Spleen (tissue), 11 donors: ENCODE results near the gene HTR4. TPM values are rescaled to one million over a fixed set of nuclear protein-coding genes. Genes with fewer than 3 reads are reported as not detected.
"Not testable (repeated sequence)": the region's sequence is repeated elsewhere in the genome, so short reads cannot be mapped to it uniquely, and the experiment has no call there.

ENCODE experiments used
- DNase-seq: peaks from one replicate; pipeline ENCODE4 v3.0.0-alpha.2; 2020
- H3K27ac ChIP-seq, 8 donors: fragments of 200-600 bp; sonication (generic) in 7 of 8; 1 replicate in 4 of 8; 2 replicates in 4 of 8; pipeline versions ENCODE4 v1.5.0 to v1.8.0; 2016 to 2021; ENCODE audit warnings: inconsistent platforms in 4 of 8, mild to moderate bottlenecking in 4 of 8, moderate library complexity in 1 of 8
- H3K27me3 ChIP-seq, 7 donors: fragments of 200-600 bp; sonication (generic) in 6 of 7; replicated peaks in 1 of 7; 1 replicate in 4 of 7; 2 replicates in 3 of 7; pipeline versions ENCODE4 v1.5.0 to v1.8.0; 2016 to 2021; ENCODE audit warnings: inconsistent platforms in 3 of 7, mild to moderate bottlenecking in 1 of 7
- H3K36me3 ChIP-seq, 6 donors: fragments of 200-600 bp; sonication (generic) in 5 of 6; 1 replicate in 4 of 6; 2 replicates in 2 of 6; pipeline versions ENCODE4 v1.5.0 to v1.8.0; 2016 to 2021; ENCODE audit warnings: inconsistent platforms in 2 of 6
- H3K4me1 ChIP-seq, 6 donors: fragments of 200-600 bp; sonication (generic) in 5 of 6; 1 replicate in 3 of 6; 2 replicates in 3 of 6; pipeline versions ENCODE4 v1.5.0 to v1.8.0; 2016 to 2021; ENCODE audit warnings: inconsistent platforms in 3 of 6
- H3K4me3 ChIP-seq, 8 donors: fragments of 200-600 bp; sonication (generic) in 7 of 8; 1 replicate in 4 of 8; 2 replicates in 4 of 8; pipeline versions ENCODE4 v1.5.0 to v1.8.0; 2016 to 2021; ENCODE audit warnings: inconsistent platforms in 4 of 8, mild to moderate bottlenecking in 4 of 8, moderate library complexity in 2 of 8
- H3K9me3 ChIP-seq, 8 donors: fragments of 200-600 bp; sonication (generic) in 7 of 8; 1 replicate in 4 of 8; 2 replicates in 4 of 8; pipeline versions ENCODE4 v1.5.0 to v1.8.0; 2016 to 2021; ENCODE audit warnings: inconsistent platforms in 4 of 8
- CTCF ChIP-seq, 11 experiments: fragments of 200-600 bp in 7 of 11; fragments of 450-650 bp in 4 of 11; sonication (generic) in 4 of 11; IDR thresholded peaks in 8 of 11; conservative IDR thresholded peaks in 3 of 11; 1 replicate in 7 of 11; 2 replicates in 4 of 11; pipeline versions ENCODE4 v1.4.0 to v1.8.0; 2016 to 2021; ENCODE audit warnings: antibody characterized with exemption in 11 of 11, inconsistent platforms in 4 of 11, mild to moderate bottlenecking in 1 of 11
- POLR2A ChIP-seq, 3 donors: fragments of 450-650 bp; IDR thresholded peaks; one replicate each; pipeline ENCODE4 v1.5.1; 2017; ENCODE audit warnings: antibody characterized with exemption in 3 of 3, mild to moderate bottlenecking in 1 of 3
- POLR2AphosphoS5 ChIP-seq, 3 donors: sonication (generic); formaldehyde crosslinking; IDR thresholded peaks; one replicate each; pipeline ENCODE4 v1.5.1; 2017; ENCODE audit warnings: antibody characterized with exemption in 3 of 3
- WGBS, 5 donors: extraction: QIAGEN DNeasy Blood & Tissue Kit in 3 of 5; methylation state at CpG; one replicate each; pipeline versions ENCODE4 v1.1.5 to v1.1.7; 2013 to 2018; 5-methylcytosine and 5-hydroxymethylcytosine counted together
- intact Hi-C: fragments of 100-400 bp; cut with DNase I; formaldehyde crosslinking; loops from one replicate; pipeline ENCODE4 v1.15.0; 2023; ENCODE audit warnings: low total_unique reads
- polyA plus RNA-seq, 3 donors: library from polyadenylated mRNA; stranded (reverse); fragments of 200-250 nt; gene quantifications; one replicate each; pipeline ENCODE4 v1.2.1, GENCODE V29; 2013
- total RNA-seq, 7 donors: library from RNA; depleted of rRNA in 3 of 7; stranded (reverse); fragments of >200 nt in 3 of 7; fragmentation: NEBNext Ultra II Directional in 4 of 7; extraction: Animal tissue kit (Norgen Biotek cat#: 25700) in 4 of 7; gene quantifications; one replicate each; pipeline versions ENCODE4 v1.1.0 to v1.2.1, GENCODE V29; 2016 to 2021
- donor health status: healthy with polysubstance abuse.
- donor health status: DM: no; HTN: no; CAD: no; lungs with moderate emphysema.
- donor health status: DM: no; HTN: no; CAD: no.
- donor health status: Bipolar disorder and iron deficiency.
- donor health status: healthy.
- donor health status: DM: no; HTN: no; CAD: no.
- donor health status: DM: yes; HTN: yes; CAD: no.

Gene HTR4
- total and polyA plus RNA-seq, 10 donors = 0.03 to 0.79 (median 0.41) TPM; not detected in 5

- Histone ChIP-seq H3K4me1 (no peaks in the 10 kb centered on the region), H3K27ac (no peak overlapping the region), H3K36me3 (no peaks in the 10 kb centered on the region), H3K27me3 (peaks cover 0 to 5% (median 0%) of the 10 kb centered on the region in 7 donors), H3K4me3 (no peak overlapping the region), H3K9me3 (no peaks in the 10 kb centered on the region)
- TF ChIP-seq POLR2AphosphoS5 (IDR thresholded peaks at IDR 0.05) (no peak), CTCF (IDR thresholded peaks at IDR 0.05 in 8 of 11, conservative IDR thresholded peaks at IDR 0.05 in 3 of 11) (no peak), POLR2A (IDR thresholded peaks at IDR 0.05) (no peak)
- no peak for DNase-seq
- intact Hi-C loops = no loop called here
- 69 to 83% (median 77%) methylated on average over 6 of the region's 6 CpGs for WGBS, 5 donors
These were observed 27.1 kb upstream of the HTR4 start for GRCh38 chr5:148681157-148682057.

- H3K4me3 ChIP-seq, H3K27ac ChIP-seq, DNase-seq, H3K4me1 ChIP-seq, intact Hi-C loops, H3K36me3 ChIP-seq: not testable (repeated sequence)
- WGBS, 5 donors = 73 to 100% (median 91%) methylated on average over 2 to 6 of the region's 6 CpGs
- Histone ChIP-seq H3K27me3 (peaks cover 0 to 12% (median 0%) of the 10 kb centered on the region in 7 donors), H3K9me3 (peaks cover 0 to 21% (median 10%) of the 10 kb centered on the region in 8 donors)
These were observed 19.4 kb upstream of the HTR4 start for GRCh38 chr5:148673704-148674103.

GRCh38 chr5:148666353-148666752 is 12.0 kb upstream of the HTR4 start:
- Histone ChIP-seq H3K36me3 (no peaks in the 10 kb centered on the region), H3K27me3 (peaks cover 0 to under 1% (median 0%) of the 10 kb centered on the region in 7 donors), H3K4me1 (no peaks in the 10 kb centered on the region), H3K27ac (no peak overlapping the region), H3K4me3 (no peak overlapping the region), H3K9me3 (no peaks in the 10 kb centered on the region)
- WGBS, 5 donors = 65 to 76% (median 71%) methylated on average over 4 of the region's 4 CpGs
- TF ChIP-seq CTCF (IDR thresholded peaks at IDR 0.05 in 8 of 11, conservative IDR thresholded peaks at IDR 0.05 in 3 of 11) (no peak), POLR2A (IDR thresholded peaks at IDR 0.05) (no peak), POLR2AphosphoS5 (IDR thresholded peaks at IDR 0.05) (no peak)
- DNase-seq = no peak
- intact Hi-C loops = no loop called here

DNA sequence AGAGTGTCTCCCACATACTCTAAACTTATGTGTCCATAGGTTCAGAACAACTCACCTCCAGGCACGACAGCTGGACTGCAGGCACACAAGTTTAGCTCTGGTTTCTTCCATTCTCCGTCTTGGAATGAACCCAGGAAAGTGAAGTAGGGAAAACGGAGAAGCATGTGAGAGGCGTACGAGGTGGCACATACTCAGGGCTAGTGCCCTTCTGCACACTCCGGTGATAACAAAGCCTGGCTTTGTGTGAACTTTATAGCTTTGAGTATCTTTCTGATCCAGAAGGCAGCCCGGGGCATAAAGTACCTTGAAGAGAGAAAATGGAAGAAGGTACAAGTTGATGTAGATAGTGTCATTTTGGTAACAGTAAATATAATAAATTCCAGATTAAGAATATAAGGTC is 11.1 kb upstream of the HTR4 start:
- no peak for DNase-seq
- WGBS, 5 donors = 70 to 85% (median 80%) methylated on average over 7 of the region's 7 CpGs
- H3K36me3 ChIP-seq = no peaks in the 10 kb centered on the region

DNA sequence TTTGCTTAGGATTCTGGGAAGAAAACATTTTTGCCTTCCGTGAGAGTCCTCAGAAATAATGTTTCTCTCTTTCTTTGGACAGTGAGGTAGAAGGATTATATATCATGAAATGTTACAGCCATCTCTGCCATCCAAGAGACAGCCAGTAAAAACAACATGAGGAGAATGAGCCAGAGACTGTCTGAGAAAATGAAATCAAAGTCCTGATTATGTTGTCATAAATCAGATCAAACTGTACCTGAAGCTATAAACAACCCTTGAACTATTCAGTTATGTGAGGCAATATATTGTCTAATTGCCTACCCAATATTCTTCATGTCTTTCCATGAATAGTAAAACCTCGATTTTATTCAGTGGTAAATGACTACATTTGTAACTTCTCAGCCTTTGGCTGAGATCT is 9.2 kb upstream of the HTR4 start:
- H3K27ac ChIP-seq = no peak overlapping the region
- H3K27me3 ChIP-seq = peaks cover 0 to 23% (median 0%) of the 10 kb centered on the region in 7 donors
- H3K36me3 ChIP-seq = no peaks in the 10 kb centered on the region
- intact Hi-C loops = no loop called here
- no peak for DNase-seq
- no peaks in the 10 kb centered on the region for H3K9me3 ChIP-seq
- no peak for TF ChIP-seq POLR2A (IDR thresholded peaks at IDR 0.05)
- TF ChIP-seq CTCF (IDR thresholded peaks at IDR 0.05 in 8 of 11, conservative IDR thresholded peaks at IDR 0.05 in 3 of 11) = no peak
- TF ChIP-seq POLR2AphosphoS5 (IDR thresholded peaks at IDR 0.05) = no peak
- no peaks in the 10 kb centered on the region for H3K4me1 ChIP-seq
- 56 to 76% (median 68%) methylated on average over 2 of the region's 2 CpGs for WGBS, 5 donors
- H3K4me3 ChIP-seq = no peak overlapping the region

More for the DNA sequence above, 11.1 kb upstream of the HTR4 start:
- intact Hi-C loops = no loop called here
- H3K4me3 ChIP-seq = no peak overlapping the region
- no peaks in the 10 kb centered on the region for H3K4me1 ChIP-seq
- no peaks in the 10 kb centered on the region for H3K9me3 ChIP-seq
- no peak overlapping the region for H3K27ac ChIP-seq
- H3K27me3 ChIP-seq = peaks cover 0 to 7% (median 0%) of the 10 kb centered on the region in 7 donors
- no peak for TF ChIP-seq POLR2AphosphoS5 (IDR thresholded peaks at IDR 0.05)
